HG03045 (cell line): Measurements from ENCODE around the gene NXPE1.

Experiments used
- ATAC-seq: cut with Tn5 transposase; IDR thresholded peaks from one replicate; pipeline ENCODE4 v1.9.1; 2021; ENCODE audit warnings: mild to moderate bottlenecking, moderate library complexity; ENCODE audit not compliant: unreplicated experiment

Gene NXPE1

GRCh38 chr11:114563077-114563476, 3.4 kb upstream of the NXPE1 start:
- ATAC-seq: no peak

GRCh38 chr11:114562166-114562916, 2.7 kb upstream of the NXPE1 start:
- no peak for ATAC-seq

- no peak for ATAC-seq
Observed at GRCh38 chr11:114556135-114556534, 3.5 kb downstream of the NXPE1 start.

DNA sequence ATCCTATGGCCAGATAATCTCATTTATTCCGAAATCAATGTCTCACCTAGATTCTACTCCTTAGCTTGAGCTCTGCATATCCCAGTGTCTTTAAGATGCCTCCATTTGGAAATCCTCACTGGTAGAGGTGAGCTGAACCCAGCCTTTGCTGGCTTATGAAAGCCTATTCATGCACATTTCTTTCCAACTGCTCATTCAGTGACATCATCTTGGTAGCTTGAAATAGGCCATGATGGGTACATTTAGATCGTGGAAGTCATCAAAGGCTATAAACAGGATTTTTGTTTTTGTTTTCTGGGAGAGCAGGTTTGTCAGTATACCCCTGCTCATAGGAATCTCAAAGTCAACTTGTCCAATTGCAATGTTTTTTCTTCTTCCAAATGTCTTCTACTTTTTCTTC, 6.0 kb downstream of the NXPE1 start:
- no peak for ATAC-seq

DNA sequence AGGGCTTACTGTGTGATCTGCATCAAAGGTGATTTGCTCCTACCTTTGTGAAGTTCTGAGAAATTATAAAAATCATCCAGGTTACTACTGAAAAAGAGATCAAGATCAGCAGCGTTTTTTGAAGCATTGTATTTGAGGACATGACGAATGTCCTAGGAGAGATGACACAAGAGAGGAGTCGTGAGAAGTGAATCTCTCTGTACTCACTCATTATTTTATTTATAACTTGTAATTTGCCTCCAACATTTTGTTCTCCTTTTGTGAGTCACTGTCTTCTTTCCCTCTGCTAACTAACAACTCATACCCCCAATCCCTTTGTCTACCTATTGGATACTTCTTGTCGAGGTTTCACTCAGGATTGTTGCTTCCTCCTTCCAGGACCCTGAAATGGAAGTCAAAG, 8.6 kb downstream of the NXPE1 start:
- ATAC-seq: no peak

- ATAC-seq: no peak
Observed at GRCh38 chr11:114525682-114526081, 34.0 kb downstream of the NXPE1 start.

GRCh38 chr11:114524122-114524521, 35.6 kb downstream of the NXPE1 start:
- no peak for ATAC-seq

DNA sequence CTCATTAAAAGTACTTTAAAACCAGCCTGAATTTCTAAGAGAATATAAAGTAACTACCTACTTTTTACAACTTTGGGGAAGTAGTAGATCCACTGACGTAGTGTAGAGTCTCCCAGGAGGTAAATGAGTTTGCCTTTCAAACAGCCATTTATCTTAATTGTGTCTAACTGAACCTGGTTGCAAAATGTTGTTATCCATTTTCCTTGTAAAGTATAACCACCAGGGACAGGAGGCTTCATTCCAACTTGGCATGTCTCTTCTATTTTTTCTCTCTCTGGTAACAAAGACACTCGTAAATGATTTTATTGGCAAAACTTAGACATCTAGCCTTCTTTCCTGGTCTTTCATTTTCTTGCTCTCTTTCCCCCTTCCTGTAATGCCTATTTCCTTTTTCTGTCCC, 36.9 kb downstream of the NXPE1 start:
- no peak for ATAC-seq

DNA sequence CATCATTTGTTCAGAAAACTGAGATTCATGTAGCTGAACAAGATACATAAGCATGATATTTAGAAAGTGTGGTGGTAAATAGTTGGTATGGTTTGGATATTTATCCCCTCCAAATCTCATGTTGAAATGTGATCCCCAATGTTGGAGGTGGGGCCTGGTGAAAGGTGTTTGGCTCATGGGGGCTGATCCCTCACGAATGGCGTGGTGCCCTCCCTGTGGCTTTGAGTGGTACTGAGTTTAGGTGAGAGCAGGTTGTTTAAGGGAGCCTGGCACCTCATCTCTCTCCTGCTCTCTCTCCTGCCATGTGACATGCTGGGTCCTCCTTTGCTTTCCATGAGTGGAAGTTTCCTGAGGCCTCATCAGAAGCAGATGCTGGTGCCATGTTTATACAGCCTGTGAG, 48.1 kb downstream of the NXPE1 start:
- no peak for ATAC-seq

DNA sequence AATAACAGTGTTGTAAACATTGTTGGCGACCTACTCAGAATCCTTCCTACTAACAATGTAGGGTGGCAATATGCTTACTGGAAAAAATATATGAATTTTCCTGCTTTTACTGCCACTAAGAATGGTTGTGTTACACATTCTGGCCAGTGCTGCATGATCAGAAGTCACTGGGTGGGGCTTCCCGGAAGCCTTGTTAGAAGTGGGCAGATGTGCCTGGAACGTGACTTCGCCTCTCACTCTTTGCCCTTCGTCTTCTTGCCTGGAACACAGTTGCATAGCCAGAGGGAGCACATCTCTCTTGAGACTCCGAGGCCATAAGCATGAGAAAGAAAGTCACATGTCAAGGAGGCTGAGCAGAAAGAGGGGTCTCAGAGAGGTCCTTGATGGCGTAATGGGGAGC, 48.6 kb downstream of the NXPE1 start:
- no peak for ATAC-seq

DNA sequence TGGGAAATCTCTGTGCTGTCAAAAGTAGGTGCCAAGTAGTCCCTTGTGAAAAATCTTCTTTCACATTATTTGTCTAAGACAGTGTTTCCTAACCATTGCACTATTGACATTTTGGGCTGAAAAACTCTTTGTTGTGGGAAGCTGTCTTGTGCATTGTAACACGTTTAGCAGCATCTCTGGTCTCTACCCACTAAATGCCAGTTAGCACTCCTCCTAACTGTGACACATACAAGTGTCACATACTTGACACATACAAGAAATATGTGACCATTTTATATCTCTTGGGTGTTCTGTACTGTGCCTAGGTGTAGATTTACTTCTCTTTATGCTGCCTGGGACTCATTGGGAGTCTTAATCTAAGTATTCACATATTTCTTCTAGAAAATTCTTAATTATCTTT, 57.8 kb downstream of the NXPE1 start:
- ATAC-seq: no peak

- ATAC-seq: no peak
Observed at GRCh38 chr11:114499756-114500155, 59.9 kb downstream of the NXPE1 start.

GRCh38 chr11:114496915-114497314, 62.8 kb downstream of the NXPE1 start:
- no peak for ATAC-seq

DNA sequence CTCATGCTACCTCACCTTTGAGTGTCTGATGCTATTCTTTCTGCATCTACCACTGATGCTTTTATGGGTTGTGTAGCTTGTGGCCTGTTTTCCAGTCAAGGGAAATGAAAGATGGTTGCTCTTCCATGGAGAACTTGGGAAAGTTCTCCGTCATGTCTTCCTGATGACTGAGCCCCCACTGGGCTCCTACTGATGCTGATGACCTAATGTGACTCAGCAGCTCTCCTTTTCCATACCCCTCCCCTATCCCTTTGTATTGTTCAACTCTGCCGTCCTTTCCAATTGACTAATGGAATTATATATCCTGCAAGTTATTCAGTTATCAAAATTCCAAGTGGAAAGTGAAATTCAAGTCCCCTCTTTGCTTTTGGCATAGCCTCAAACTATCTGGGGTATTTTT, 75.8 kb downstream of the NXPE1 start:
- ATAC-seq: no peak

DNA sequence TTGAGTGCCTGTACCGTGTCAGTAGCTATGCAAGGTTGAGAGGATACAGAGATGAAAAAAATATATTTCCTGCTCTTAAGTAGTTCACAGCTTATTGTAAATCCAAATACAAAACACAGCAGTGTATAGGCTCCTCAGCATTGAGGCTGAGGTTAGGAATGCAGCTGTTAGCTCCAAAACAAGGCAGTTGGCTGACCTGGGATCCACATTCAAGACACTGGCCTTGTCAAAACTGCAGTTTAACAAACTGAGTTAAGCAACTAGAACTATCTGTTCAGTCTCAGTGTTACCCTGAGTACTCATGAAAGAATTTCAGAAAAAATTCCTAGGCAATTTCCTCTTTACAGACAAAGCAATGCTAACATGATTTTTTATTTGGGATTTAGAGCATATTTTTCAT, 77.6 kb downstream of the NXPE1 start:
- no peak for ATAC-seq

DNA sequence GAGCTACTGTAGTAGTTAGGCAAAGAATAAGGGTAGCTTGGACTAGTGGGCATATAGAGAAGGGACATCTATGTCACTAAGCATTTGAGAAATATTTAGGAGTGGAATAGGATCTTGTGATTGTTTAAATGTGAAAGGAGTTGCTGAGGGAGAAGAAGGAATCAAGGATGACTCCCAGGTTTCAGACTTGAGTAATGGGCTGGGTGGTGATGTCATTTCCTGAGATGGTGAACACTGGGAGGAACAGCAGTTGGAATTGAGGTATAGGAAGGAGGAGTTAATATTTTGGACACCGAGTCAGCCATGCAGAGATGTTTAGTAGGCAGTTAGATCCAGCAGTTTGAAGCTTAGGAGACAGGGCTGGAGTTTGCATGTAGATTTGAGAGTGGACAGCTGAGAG, 80.3 kb downstream of the NXPE1 start:
- ATAC-seq: no peak

GRCh38 chr11:114478768-114479167, 80.9 kb downstream of the NXPE1 start:
- ATAC-seq: no peak

GRCh38 chr11:114478001-114478410, 81.7 kb downstream of the NXPE1 start:
- no peak for ATAC-seq

- no peak for ATAC-seq
Observed at GRCh38 chr11:114472661-114473060, 87.0 kb downstream of the NXPE1 start.
